Smooth muscle cell (in vitro differentiated cells): ENCODE measurements around the gene ZNF219. TPM values are rescaled to one million over a fixed set of nuclear protein-coding genes. Genes with fewer than 3 reads are reported as not detected.

Experiments used
- DNase-seq: peaks from one replicate; lab custom pipeline; 2025; ENCODE audit not compliant: unreplicated experiment; lab: John Stamatoyannopoulos, UW
- H2AFZ ChIP-seq: fragments of 200-600 bp; sonication (generic); 2 replicates; pipeline ENCODE4 v1.6.0; 2016; ENCODE audit warnings: antibody characterized with exemption, low read depth, mild to moderate bottlenecking
- H3F3A ChIP-seq: fragments of 200-600 bp; sonication (generic); 2 replicates; pipeline ENCODE4 v1.6.0; 2017; ENCODE audit warnings: antibody characterized with exemption, low read depth
- H3K27ac ChIP-seq: fragments of 200-600 bp; sonication (generic); 2 replicates; pipeline ENCODE4 v1.5.1; 2016; ENCODE audit warnings: low read depth, mild to moderate bottlenecking
- H3K27me3 ChIP-seq: fragments of 200-600 bp; sonication (generic); 2 replicates; pipeline ENCODE4 v1.6.1; 2016; ENCODE audit warnings: low read depth, mild to moderate bottlenecking
- H3K36me3 ChIP-seq: fragments of 200-600 bp; sonication (generic); 2 replicates; pipeline ENCODE4 v1.5.1; 2016; ENCODE audit warnings: low read depth
- H3K4me1 ChIP-seq: fragments of 200-600 bp; sonication (generic); 2 replicates; pipeline ENCODE4 v1.5.1; 2016; ENCODE audit warnings: low read depth
- H3K4me2 ChIP-seq: fragments of 200-600 bp; sonication (generic); 2 replicates; pipeline ENCODE4 v1.6.0; 2016; ENCODE audit warnings: mild to moderate bottlenecking
- H3K4me3 ChIP-seq: fragments of 200-600 bp; sonication (generic); 2 replicates; pipeline ENCODE4 v1.5.1; 2016; ENCODE audit warnings: mild to moderate bottlenecking
- H3K79me2 ChIP-seq: fragments of 200-600 bp; sonication (generic); 2 replicates; pipeline ENCODE4 v1.6.0; 2016; ENCODE audit warnings: low read depth, mild to moderate bottlenecking
- H3K9ac ChIP-seq: fragments of 200-600 bp; sonication (generic); 2 replicates; pipeline ENCODE4 v1.6.0; 2016; ENCODE audit warnings: low read depth
- H3K9me3 ChIP-seq: fragments of 200-600 bp; sonication (generic); replicated peaks from 2 replicates; pipeline ENCODE4 v1.5.1; 2016; ENCODE audit warnings: low read depth
- H4K20me1 ChIP-seq: fragments of 200-600 bp; sonication (generic); 2 replicates; pipeline ENCODE4 v1.6.0; 2016; ENCODE audit warnings: low read depth
- CTCF ChIP-seq: fragments of 200-600 bp; sonication (generic); IDR thresholded peaks from 2 replicates; pipeline ENCODE4 v1.5.1; 2017; ENCODE audit warnings: borderline replicate concordance, mild to moderate bottlenecking, antibody characterized with exemption; ENCODE audit not compliant: insufficient read depth, poor library complexity, severe bottlenecking
- WGBS: methylation state at CpG from one replicate; pipeline ENCODE4 v1.1.7; 2016; ENCODE audit warnings: low lambda C conversion rate; 5-methylcytosine and 5-hydroxymethylcytosine counted together
- polyA plus RNA-seq: library from polyadenylated mRNA; unstranded; fragments of >200 nt; fragmentation: Nextera tagmentation; extraction: Ambion mirVana; gene quantifications from 2 replicates; pipeline ENCODE4 v1.2.1, GENCODE V29; 2016
- total RNA-seq: library from RNA; depleted of rRNA; stranded (reverse); fragments of >200 nt; gene quantifications from 2 replicates; pipeline ENCODE4 v1.2.3, GENCODE V29; 2014

The ZNF219 gene
- total and polyA plus RNA-seq, 2 experiments from 2014 or later: 8.8 to 10.0 TPM

GRCh38 chr14:21084396-21084795 is 14.1 kb downstream of the ZNF219 start:
- Histone ChIP-seq H3K9ac (peak overlapping the region; percentile 53), H3K79me2 (no peaks in the 10 kb centered on the region), H3F3A (peaks cover 61% of the 10 kb centered on the region), H3K4me2 (no peak overlapping the region), H3K4me3 (no peak overlapping the region), H4K20me1 (peaks cover 45% of the 10 kb centered on the region), H3K36me3 (peaks cover 4% of the 10 kb centered on the region), H3K9me3 (no peaks in the 10 kb centered on the region), H3K4me1 (no peaks in the 10 kb centered on the region), H2AFZ (no peak overlapping the region), H3K27ac (peak overlapping the region; percentile 90), H3K27me3 (no peaks in the 10 kb centered on the region)
- 88% methylated on average over 2 of the region's 2 CpGs for WGBS
- DNase-seq: no peak
- TF ChIP-seq CTCF: no peak

- no peak for TF ChIP-seq CTCF
- 90% methylated on average over 11 of the region's 11 CpGs for WGBS
- H3K79me2 ChIP-seq: no peaks in the 10 kb centered on the region
- H2AFZ ChIP-seq: no peak overlapping the region
- no peak overlapping the region for H3K4me2 ChIP-seq
- no peaks in the 10 kb centered on the region for H3K9me3 ChIP-seq
- H3K4me1 ChIP-seq: no peaks in the 10 kb centered on the region
- DNase-seq: no peak
- peaks cover 60% of the 10 kb centered on the region for H3F3A ChIP-seq
- peaks cover 4% of the 10 kb centered on the region for H3K36me3 ChIP-seq
- H4K20me1 ChIP-seq: peaks cover 48% of the 10 kb centered on the region
- no peak overlapping the region for H3K9ac ChIP-seq
- H3K27ac ChIP-seq: peak overlapping the region; percentile 90
- H3K4me3 ChIP-seq: no peak overlapping the region
- H3K27me3 ChIP-seq: no peaks in the 10 kb centered on the region
Measured at GRCh38 chr14:21083565-21084325, 14.7 kb downstream of the ZNF219 start.

- Histone ChIP-seq H3F3A (peaks cover 54% of the 10 kb centered on the region), H3K4me2 (no peak overlapping the region), H3K27me3 (no peaks in the 10 kb centered on the region), H2AFZ (no peak overlapping the region), H3K36me3 (peaks cover 7% of the 10 kb centered on the region), H4K20me1 (peaks cover 45% of the 10 kb centered on the region), H3K4me1 (no peaks in the 10 kb centered on the region), H3K9ac (no peak overlapping the region), H3K79me2 (peaks cover 17% of the 10 kb centered on the region), H3K27ac (no peak overlapping the region), H3K9me3 (no peaks in the 10 kb centered on the region), H3K4me3 (no peak overlapping the region)
- WGBS: 94% methylated on average over 30 of the region's 30 CpGs
- DNase-seq: no peak
- TF ChIP-seq CTCF: no peak
Measured at GRCh38 chr14:21081521-21082142, 16.8 kb downstream of the ZNF219 start.
